PC-9 (cell line): ENCODE measurements around the gene MED27. TPM values are rescaled to one million over a fixed set of nuclear protein-coding genes. Genes with fewer than 3 reads are reported as not detected.

Experiments used
- BruUV-seq: library from RNA; stranded (reverse); fragments of 400-500 nt; replicated peaks from 2 replicates; lab custom pipeline; 2021; lab: Mats Ljungman, UMichigan
- CTCF ChIA-PET: fragments of 300-600 bp; sonication (Branson Sonifier 250); formaldehyde crosslinking; loops from one replicate; lab custom pipeline; 2022; ENCODE audit warnings: antibody characterized with exemption; lab: Charles Lee
- POLR2A ChIA-PET: fragments of 300-600 bp; sonication (Branson Sonifier 250); formaldehyde crosslinking; loops from one replicate; lab custom pipeline; 2022; ENCODE audit warnings: antibody characterized with exemption; ENCODE audit not compliant: unreplicated experiment; lab: Charles Lee
- DNase-seq, 2 experiments: peaks; one replicate each; pipeline versions ENCODE4 v3.0.0 to v3.0.0-alpha.2; 2015 to 2022; ENCODE audit warnings: mixed read lengths in 1 of 2
- H2AFZ ChIP-seq: fragments of 200-600 bp; sonication (generic); 2 replicates; pipeline ENCODE4 v1.8.1; 2017; ENCODE audit warnings: antibody characterized with exemption
- H3F3A ChIP-seq: fragments of 200-600 bp; sonication (generic); 2 replicates; pipeline ENCODE4 v1.8.1; 2017; ENCODE audit warnings: antibody characterized with exemption, mild to moderate bottlenecking, low read depth; ENCODE audit not compliant: insufficient read depth
- H3K27ac ChIP-seq: fragments of 200-600 bp; sonication (generic); 2 replicates; pipeline ENCODE4 v1.6.1; 2016; ENCODE audit warnings: mixed run types
- H3K27me3 ChIP-seq: fragments of 200-600 bp; sonication (generic); 2 replicates; pipeline ENCODE4 v1.6.1; 2016; ENCODE audit warnings: low read depth, mixed run types; ENCODE audit not compliant: insufficient read depth
- H3K36me3 ChIP-seq: fragments of 200-600 bp; sonication (generic); 2 replicates; pipeline ENCODE4 v1.6.1; 2016; ENCODE audit warnings: low read depth, mixed run types
- H3K4me1 ChIP-seq: fragments of 200-600 bp; sonication (generic); replicated peaks from 2 replicates; pipeline ENCODE4 v1.6.1; 2016; ENCODE audit warnings: mixed run types; ENCODE audit not compliant: insufficient read depth
- H3K4me2 ChIP-seq: fragments of 200-600 bp; sonication (generic); 2 replicates; pipeline ENCODE4 v1.6.1; 2017; ENCODE audit warnings: mixed run types
- H3K4me3 ChIP-seq: fragments of 200-600 bp; sonication (generic); 2 replicates; pipeline ENCODE4 v1.6.1; 2016; ENCODE audit warnings: mixed run types
- H3K79me2 ChIP-seq: fragments of 200-600 bp; sonication (generic); 2 replicates; pipeline ENCODE4 v1.6.1; 2017; ENCODE audit warnings: low read depth, mixed run types
- H3K9me2 ChIP-seq: fragments of 200-600 bp; sonication (generic); 2 replicates; pipeline ENCODE4 v1.8.1; 2017; ENCODE audit warnings: mild to moderate bottlenecking; ENCODE audit not compliant: insufficient read depth
- H3K9me3 ChIP-seq: fragments of 200-600 bp; sonication (generic); 2 replicates; pipeline ENCODE4 v1.8.1; 2016; ENCODE audit warnings: low read depth; ENCODE audit not compliant: insufficient read depth
- H4K20me1 ChIP-seq: fragments of 200-600 bp; sonication (generic); 2 replicates; pipeline ENCODE4 v1.8.1; 2017; ENCODE audit not compliant: insufficient read depth
- CTCF ChIP-seq: fragments of 200-600 bp; sonication (generic); conservative IDR thresholded peaks from 2 replicates; pipeline ENCODE4 v1.6.1; 2017; ENCODE audit warnings: mixed run types, antibody characterized with exemption, mild to moderate bottlenecking, moderate library complexity
- EZH2 ChIP-seq: fragments of 200-600 bp; sonication (generic); IDR thresholded peaks from 2 replicates; pipeline ENCODE4 v1.8.0; 2017; ENCODE audit warnings: antibody characterized with exemption, low read depth
- intact Hi-C: fragments of 100-400 bp; cut with micrococcal nuclease; formaldehyde crosslinking; loops from one replicate; pipeline ENCODE4 v1.10.0; 2022; ENCODE audit not compliant: unreplicated experiment
- total RNA-seq: library from RNA; stranded (reverse); gene quantifications from 2 replicates; pipeline ENCODE4 v1.2.3, GENCODE V29; 2021

Gene MED27
- total RNA-seq, 1 experiment from 2014 or later = 31.2 TPM

DNA sequence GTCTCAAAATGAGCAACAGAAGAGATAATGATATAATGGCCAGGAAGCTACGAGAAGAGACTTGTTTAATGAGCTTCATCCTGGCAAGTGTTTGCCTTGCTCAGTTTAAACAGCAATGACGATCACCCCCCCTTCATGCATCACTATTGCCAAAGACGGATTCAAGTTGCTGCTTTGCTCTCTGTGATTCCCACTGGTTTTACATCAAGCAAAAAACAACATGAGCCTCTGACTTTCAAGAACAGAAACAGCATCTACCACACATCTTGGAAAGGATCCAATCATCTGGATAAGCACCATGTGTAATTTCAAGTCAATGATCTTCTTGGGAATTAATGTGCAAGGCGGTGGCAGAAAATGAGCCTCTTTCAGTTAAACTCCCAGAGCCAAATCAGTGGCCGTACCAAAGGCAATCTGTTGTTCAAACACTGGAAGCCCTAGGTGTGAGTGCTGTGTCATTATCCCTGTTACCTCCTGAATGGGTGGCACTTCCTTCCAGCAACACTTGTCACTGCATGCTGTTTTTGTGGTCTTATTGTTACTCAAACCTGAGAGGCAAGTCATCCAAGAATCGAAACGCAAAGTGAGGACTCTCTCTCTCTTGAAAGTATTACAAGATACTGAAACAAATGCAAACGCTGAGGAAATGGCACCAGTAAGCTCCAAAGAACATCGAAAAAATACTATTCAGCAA lies 72.8 kb downstream of the MED27 start:
- ChIA-PET CTCF (no interaction called here), POLR2A (interaction anchor here (0.7 kb wide), 1 partner anchor 465 kb away, joined by 5 read pairs; no protein-coding TSS in a partner anchor)
- H3K79me2 ChIP-seq = no peaks in the 10 kb centered on the region; the same call in 1 of the 2 replicates
- H3K27me3 ChIP-seq = no peaks in the 10 kb centered on the region
- no peak overlapping the region for H3K4me2 ChIP-seq
- H3K9me3 ChIP-seq = no peaks in the 10 kb centered on the region
- H3K4me3 ChIP-seq = no peak overlapping the region
- H2AFZ ChIP-seq = no peak overlapping the region
- intact Hi-C loops = no loop called here
- no TSS peak for BruUV-seq
- H3K36me3 ChIP-seq = no peaks in the 10 kb centered on the region
- peaks cover 6% of the 10 kb centered on the region; the same call in 1 of the 2 replicates for H3F3A ChIP-seq
- H3K9me2 ChIP-seq = no peaks in the 10 kb centered on the region
- DNase-seq = no peak
- TF ChIP-seq CTCF (no peak), EZH2 (no peak)
- H3K4me1 ChIP-seq = peaks cover 22% of the 10 kb centered on the region
- H3K27ac ChIP-seq = no peak overlapping the region
- peaks cover 19% of the 10 kb centered on the region for H4K20me1 ChIP-seq

GRCh38 chr9:132005899-132006298 lies 73.8 kb downstream of the MED27 start:
- no TSS peak for BruUV-seq
- ChIA-PET CTCF (no interaction called here), POLR2A (no interaction called here)
- Histone ChIP-seq H3K27ac (no peak overlapping the region), H3K4me3 (no peak overlapping the region), H3K36me3 (no peaks in the 10 kb centered on the region), H3K4me1 (peaks cover 22% of the 10 kb centered on the region), H4K20me1 (peaks cover 19% of the 10 kb centered on the region), H3K4me2 (no peak overlapping the region), H3F3A (peaks cover 6% of the 10 kb centered on the region; the same call in 1 of the 2 replicates), H3K79me2 (no peaks in the 10 kb centered on the region; the same call in 1 of the 2 replicates), H3K9me2 (no peaks in the 10 kb centered on the region), H2AFZ (no peak overlapping the region), H3K9me3 (no peaks in the 10 kb centered on the region), H3K27me3 (no peaks in the 10 kb centered on the region)
- intact Hi-C loops = no loop called here
- no peak for DNase-seq
- TF ChIP-seq CTCF (no peak), EZH2 (no peak)

GRCh38 chr9:132004323-132004722 lies 75.3 kb downstream of the MED27 start:
- no TSS peak for BruUV-seq
- Histone ChIP-seq H3K27ac (no peak overlapping the region), H3K9me2 (no peaks in the 10 kb centered on the region), H3K4me3 (no peak overlapping the region), H3K9me3 (no peaks in the 10 kb centered on the region), H3F3A (peaks cover 6% of the 10 kb centered on the region; the same call in 1 of the 2 replicates), H4K20me1 (peaks cover 18% of the 10 kb centered on the region), H3K4me2 (no peak overlapping the region), H3K27me3 (no peaks in the 10 kb centered on the region), H3K36me3 (no peaks in the 10 kb centered on the region), H3K79me2 (no peaks in the 10 kb centered on the region; the same call in 1 of the 2 replicates), H3K4me1 (peaks cover 21% of the 10 kb centered on the region), H2AFZ (no peak overlapping the region)
- ChIA-PET POLR2A (no interaction called here), CTCF (no interaction called here)
- DNase-seq = no peak
- TF ChIP-seq CTCF (no peak), EZH2 (no peak)
- intact Hi-C loops = no loop called here
